H9 (cell line): ENCODE data around the gene DMD. TPM values are rescaled to one million over a fixed set of nuclear protein-coding genes. Genes with fewer than 3 reads are reported as not detected.

Experiments used
- DNase-seq: peaks from one replicate; pipeline ENCODE4 v3.0.0-alpha.2; 2017
- H2AFZ ChIP-seq: one replicate; pipeline ENCODE4 v1.6.1; 2013; ENCODE audit warnings: mild to moderate bottlenecking, low read length, control low read depth, moderate library complexity
- H2AK5ac ChIP-seq: 2 replicates; pipeline ENCODE4 v1.6.1; 2013; ENCODE audit warnings: low read length, control low read depth, mixed read lengths; ENCODE audit not compliant: insufficient read length
- H2BK120ac ChIP-seq: one replicate; pipeline ENCODE4 v1.6.1; 2013; ENCODE audit warnings: low read depth, mild to moderate bottlenecking, low read length, control low read depth, inconsistent platforms; ENCODE audit not compliant: poor library complexity, severe bottlenecking
- H2BK12ac ChIP-seq: 2 replicates; pipeline ENCODE4 v1.6.1; 2013; ENCODE audit warnings: low read length, control low read depth, mixed read lengths, low read depth; ENCODE audit not compliant: insufficient read length
- H2BK15ac ChIP-seq: 2 replicates; pipeline ENCODE4 v1.6.1; 2013; ENCODE audit warnings: low read depth, low read length, control low read depth
- H2BK20ac ChIP-seq: one replicate; pipeline ENCODE4 v1.6.1; 2013; ENCODE audit warnings: low read depth, mild to moderate bottlenecking, low read length, control low read depth, inconsistent platforms; ENCODE audit not compliant: poor library complexity, severe bottlenecking
- H2BK5ac ChIP-seq: 2 replicates; pipeline ENCODE4 v1.6.1; 2013; ENCODE audit warnings: low read length, control low read depth, mixed read lengths; ENCODE audit not compliant: insufficient read length
- H3K14ac ChIP-seq: 2 replicates; pipeline ENCODE4 v1.6.1; 2013; ENCODE audit warnings: low read length, control low read depth; ENCODE audit not compliant: insufficient read depth
- H3K18ac ChIP-seq: 2 replicates; pipeline ENCODE4 v1.6.1; 2013; ENCODE audit warnings: low read depth, mild to moderate bottlenecking, mixed read lengths, low read length, control low read depth; ENCODE audit not compliant: insufficient read length
- H3K23ac ChIP-seq: 2 replicates; pipeline ENCODE4 v1.6.1; 2013; ENCODE audit warnings: low read length, control low read depth, mixed read lengths, low read depth; ENCODE audit not compliant: insufficient read length
- H3K23me2 ChIP-seq: 2 replicates; pipeline ENCODE4 v1.6.1; 2013; ENCODE audit warnings: low read depth, mild to moderate bottlenecking, mixed read lengths, low read length, control low read depth; ENCODE audit not compliant: insufficient read length, poor library complexity, severe bottlenecking
- H3K27ac ChIP-seq: 2 replicates; pipeline ENCODE4 v1.5.1; 2013; ENCODE audit warnings: low read length, control low read depth, mixed read lengths, low read depth; ENCODE audit not compliant: insufficient read length
- H3K27me3 ChIP-seq: 2 replicates; pipeline ENCODE4 v1.6.1; 2013; ENCODE audit warnings: low read length, control low read depth, inconsistent platforms; ENCODE audit not compliant: insufficient read depth
- H3K4ac ChIP-seq: 2 replicates; pipeline ENCODE4 v1.6.1; 2013; ENCODE audit warnings: low read depth, mild to moderate bottlenecking, control low read depth, inconsistent platforms, low read length, moderate library complexity
- H3K4me1 ChIP-seq: 2 replicates; pipeline ENCODE4 v1.6.1; 2013; ENCODE audit warnings: low read length, control low read depth, inconsistent platforms; ENCODE audit not compliant: insufficient read depth
- H3K4me2 ChIP-seq: 2 replicates; pipeline ENCODE4 v1.6.1; 2013; ENCODE audit warnings: low read length, control low read depth, mixed read lengths; ENCODE audit not compliant: insufficient read length, insufficient read depth
- H3K56ac ChIP-seq: 2 replicates; pipeline ENCODE4 v1.6.1; 2013; ENCODE audit warnings: low read depth, mild to moderate bottlenecking, mixed read lengths, low read length, control low read depth; ENCODE audit not compliant: insufficient read length
- H3K79me1 ChIP-seq: 2 replicates; pipeline ENCODE4 v1.6.1; 2013; ENCODE audit warnings: low read depth, mild to moderate bottlenecking, moderate library complexity, low read length, control low read depth, inconsistent platforms; ENCODE audit not compliant: insufficient read depth, poor library complexity, severe bottlenecking
- H3K79me2 ChIP-seq: 2 replicates; pipeline ENCODE4 v1.6.1; 2013; ENCODE audit warnings: low read length, control low read depth, inconsistent platforms; ENCODE audit not compliant: insufficient read depth
- H3K9ac ChIP-seq: 2 replicates; pipeline ENCODE4 v1.6.1; 2013; ENCODE audit warnings: low read length, control low read depth, mixed read lengths; ENCODE audit not compliant: insufficient read length; ENCODE audit errors: extremely low read depth
- H3K9me3 ChIP-seq: one replicate; pipeline ENCODE4 v1.6.1; 2013; ENCODE audit warnings: low read depth, low read length, inconsistent platforms; ENCODE audit not compliant: control insufficient read depth
- H3T11ph ChIP-seq: one replicate; pipeline ENCODE4 v1.6.1; 2013; ENCODE audit warnings: mild to moderate bottlenecking, low read length, control low read depth, inconsistent platforms
- H4K20me1 ChIP-seq: one replicate; pipeline ENCODE4 v1.6.1; 2013; ENCODE audit not compliant: control insufficient read depth, insufficient read length, insufficient read depth
- H4K5ac ChIP-seq: 2 replicates; pipeline ENCODE4 v1.6.1; 2013; ENCODE audit warnings: low read depth, mild to moderate bottlenecking, mixed read lengths, low read length, control low read depth; ENCODE audit not compliant: insufficient read length
- H4K8ac ChIP-seq: replicated peaks from 2 replicates; pipeline ENCODE4 v1.6.1; 2013; ENCODE audit warnings: low read length, control low read depth, mixed read lengths, low read depth; ENCODE audit not compliant: insufficient read length
- H4K91ac ChIP-seq: 2 replicates; pipeline ENCODE4 v1.6.1; 2013; ENCODE audit warnings: low read depth, mild to moderate bottlenecking, moderate library complexity, mixed read lengths, low read length, control low read depth; ENCODE audit not compliant: insufficient read length
- H3K27ac Mint-ChIP-seq, 3 experiments: 2 replicates in 2 of 3; 3 replicates in 1 of 3; pipeline ENCODE4 v1.8.0; 2020 to 2021; ENCODE audit warnings: mixed read lengths in 3 of 3, mild to moderate bottlenecking in 1 of 3, moderate library complexity in 1 of 3
- H3K27me3 Mint-ChIP-seq: 2 replicates; pipeline ENCODE4 v1.8.0; 2021; ENCODE audit warnings: low read depth, mild to moderate bottlenecking, moderate library complexity, mixed read lengths
- H3K36me3 Mint-ChIP-seq, 3 experiments: 2 replicates in 2 of 3; 3 replicates in 1 of 3; pipeline ENCODE4 v1.8.0; 2020 to 2021; ENCODE audit warnings: low read depth in 3 of 3, mixed read lengths in 3 of 3; ENCODE audit not compliant: insufficient read depth in 1 of 3
- H3K4me1 Mint-ChIP-seq, 2 experiments: 2 replicates each; pipeline ENCODE4 v1.8.0; 2020; ENCODE audit warnings: mixed read lengths in 2 of 2
- H3K4me3 Mint-ChIP-seq, 2 experiments: 2 replicates in 1 of 2; 3 replicates in 1 of 2; pipeline ENCODE4 v1.8.0; 2020 to 2021; ENCODE audit warnings: mild to moderate bottlenecking in 2 of 2, mixed read lengths in 2 of 2, moderate library complexity in 1 of 2
- H3K9me3 Mint-ChIP-seq, 2 experiments: 2 replicates in 1 of 2; 3 replicates in 1 of 2; pipeline ENCODE4 v1.8.0; 2020; ENCODE audit warnings: mild to moderate bottlenecking in 2 of 2, mixed read lengths in 2 of 2, moderate library complexity in 1 of 2
- CTCF ChIP-seq: fragments of 200-600 bp; sonication (generic); conservative IDR thresholded peaks from 3 replicates; pipeline ENCODE4 v1.8.0; 2021; ENCODE audit warnings: antibody characterized with exemption, mild to moderate bottlenecking
- total RNA-seq: library from RNA; stranded (reverse); gene quantifications from 2 replicates; pipeline ENCODE4 v1.2.1, GENCODE V29; 2021

Gene DMD
- total RNA-seq, 1 experiment from 2014 or later, result 3.8 TPM

- Histone ChIP-seq H3K4me2 (no peak overlapping the region), H3T11ph (no peak overlapping the region), H4K91ac (no peak overlapping the region), H2AFZ (no peak overlapping the region), H3K23ac (no peak overlapping the region), H2AK5ac (no peak overlapping the region), H3K9me3 (no peaks in the 10 kb centered on the region), H2BK120ac (no peak overlapping the region), H3K27ac (no peak overlapping the region), H3K14ac (no peak overlapping the region), H3K56ac (no peak overlapping the region), H3K4me1 (no peaks in the 10 kb centered on the region), H4K8ac (no peak overlapping the region), H2BK12ac (no peak overlapping the region), H4K20me1 (no peaks in the 10 kb centered on the region), H2BK15ac (no peak overlapping the region), H3K18ac (no peak overlapping the region), H3K9ac (no peak overlapping the region), H2BK20ac (no peak overlapping the region), H3K27me3 (no peaks in the 10 kb centered on the region), H3K79me1 (no peaks in the 10 kb centered on the region), H2BK5ac (no peak overlapping the region), H3K4ac (no peak overlapping the region), H3K79me2 (no peaks in the 10 kb centered on the region), H4K5ac (no peak overlapping the region), H3K23me2 (no peaks in the 10 kb centered on the region)
- no peak for TF ChIP-seq CTCF
- no peak for DNase-seq
- no peak overlapping the region for H3K4me3 Mint-ChIP-seq
- H3K4me1 Mint-ChIP-seq, result peaks cover 0 to 3% of the 10 kb centered on the region in 2 experiments; a peak in 1 of 4 replicates
- H3K27me3 Mint-ChIP-seq, result no peaks in the 10 kb centered on the region; the same call in none of the 2 replicates
- no peak overlapping the region for H3K27ac Mint-ChIP-seq
- peaks cover 38 to 60% of the 10 kb centered on the region in 2 experiments for H3K9me3 Mint-ChIP-seq
- peaks cover 0 to 7% (median 0%) of the 10 kb centered on the region in 3 experiments; a peak in 1 of 7 replicates for H3K36me3 Mint-ChIP-seq
Observed at GRCh38 chrX:31656013-31656412, 1555.3 kb downstream of the DMD start.
